DMS79 treated with DMSO at 0.1 percent for 48 hours (cell line): ENCODE results near the gene MYRIP.
"Not testable (repeated sequence)": the region's sequence is repeated elsewhere in the genome, so short reads cannot be mapped to it uniquely, and the experiment has no call there.

Experiments used
- DNase-seq: peaks from one replicate; lab custom pipeline; 2025; lab: John Stamatoyannopoulos, UW

The MYRIP gene

DNA sequence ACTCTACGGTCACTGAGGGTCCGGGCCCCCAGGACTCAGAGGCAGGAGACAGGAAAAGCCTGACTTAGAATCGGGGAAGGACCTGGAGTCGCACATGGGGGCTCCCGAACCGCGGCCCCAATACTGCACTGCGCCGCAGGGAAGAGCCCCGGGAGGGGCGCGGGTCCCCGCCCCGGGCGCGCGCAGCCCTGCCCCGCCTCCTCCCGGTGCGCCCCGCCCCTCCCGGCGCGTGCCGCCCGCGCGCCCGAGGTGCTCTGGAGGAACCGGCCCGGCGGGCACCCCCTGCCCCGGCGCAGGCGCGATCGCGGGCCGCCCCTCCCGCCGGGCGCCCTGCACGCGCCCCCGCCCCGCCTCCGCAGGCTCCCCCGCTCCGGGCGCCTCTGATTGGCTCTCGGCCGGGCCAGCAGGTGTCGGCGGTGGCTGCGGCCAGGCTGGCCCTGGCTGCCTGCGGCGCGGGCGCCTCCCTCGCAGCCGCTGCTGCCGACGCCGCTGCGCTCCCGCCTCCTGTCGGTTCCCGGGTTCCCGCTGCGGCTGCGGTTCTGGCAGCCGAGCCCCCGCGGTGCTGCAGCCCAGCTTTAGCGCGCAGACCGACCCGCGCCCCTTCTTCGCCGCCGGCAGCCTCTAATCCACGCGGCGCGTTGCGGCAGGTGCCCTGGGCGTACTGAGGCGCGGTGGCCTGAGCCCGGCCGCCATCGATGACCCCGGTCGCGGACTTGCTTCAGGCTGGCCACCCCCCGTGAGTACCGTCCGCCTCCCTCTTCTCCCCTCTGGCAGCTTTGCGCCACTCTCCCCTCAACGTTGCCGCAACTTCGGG lies at the start of gene MYRIP:
MYRIP (plus strand) TSS at position 429 of the 814 bp plus-strand sequence. CDS start 91,208 bp downstream, outside the sequence.
- DNase-seq: peak; percentile 39

DNA sequence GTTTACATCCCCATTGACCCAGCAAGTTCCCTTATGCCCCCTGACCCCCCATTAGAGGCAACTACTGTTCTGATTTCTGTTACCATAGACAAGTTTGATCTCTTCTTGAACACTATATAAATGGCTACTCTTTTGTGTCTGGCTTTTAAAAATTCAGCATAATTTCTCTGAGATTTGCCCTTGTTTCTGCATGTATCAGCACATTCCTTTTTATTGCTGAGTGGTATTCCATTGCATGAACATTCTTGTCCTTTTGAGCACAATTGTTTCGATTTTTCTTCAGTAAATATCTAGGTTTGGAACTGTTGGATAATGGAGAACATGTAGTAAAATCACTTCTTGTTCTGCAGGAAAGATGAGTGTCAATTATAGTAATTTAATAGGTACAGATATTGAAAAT lies 49.1 kb upstream of the MYRIP start:
- DNase-seq: no peak

DNA sequence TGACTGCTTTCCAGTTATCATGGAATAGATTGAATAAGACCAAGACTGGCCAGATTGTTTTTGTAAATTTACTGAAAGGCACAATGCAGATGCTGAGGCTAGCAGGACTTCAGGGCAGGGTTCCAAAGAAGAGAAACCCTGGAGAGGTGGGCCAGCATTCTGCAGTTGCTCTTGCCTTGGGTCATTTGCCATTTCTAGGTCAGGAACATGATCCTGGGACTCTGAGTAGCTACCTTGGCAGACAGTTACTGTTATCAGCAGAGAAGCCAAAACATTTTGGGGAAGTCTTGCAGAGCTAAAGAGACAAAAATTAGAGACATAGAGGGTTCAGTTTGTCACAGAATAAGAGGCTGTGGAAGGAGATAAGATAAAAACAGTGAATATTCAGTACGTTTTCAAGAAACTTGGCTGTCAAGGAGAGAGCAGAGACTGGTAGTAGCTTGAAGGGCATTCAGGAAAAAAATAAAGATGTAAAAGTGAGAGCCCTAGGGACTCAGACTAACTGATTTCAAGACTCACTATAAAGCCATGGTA lies 46.8 kb upstream of the MYRIP start:
- DNase-seq: no peak

DNA sequence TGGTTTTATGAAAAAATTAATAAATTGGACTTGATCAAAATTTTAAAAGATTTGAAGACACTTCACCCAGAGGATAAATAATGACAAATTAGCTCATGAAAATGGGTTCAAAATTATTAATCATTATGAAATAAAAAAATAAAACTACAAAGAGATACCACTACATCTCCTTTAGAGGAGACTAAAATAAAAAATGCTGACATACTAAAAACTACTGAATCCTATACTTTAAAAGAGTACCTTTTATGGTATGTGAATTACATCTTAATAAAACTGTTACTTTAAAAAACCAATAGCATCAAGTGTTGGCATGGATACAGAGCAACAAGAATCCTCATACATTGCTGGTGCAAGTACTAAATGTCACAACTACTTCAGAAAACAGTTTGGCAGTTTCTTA lies 46.0 kb upstream of the MYRIP start:
- DNase-seq: no peak

DNA sequence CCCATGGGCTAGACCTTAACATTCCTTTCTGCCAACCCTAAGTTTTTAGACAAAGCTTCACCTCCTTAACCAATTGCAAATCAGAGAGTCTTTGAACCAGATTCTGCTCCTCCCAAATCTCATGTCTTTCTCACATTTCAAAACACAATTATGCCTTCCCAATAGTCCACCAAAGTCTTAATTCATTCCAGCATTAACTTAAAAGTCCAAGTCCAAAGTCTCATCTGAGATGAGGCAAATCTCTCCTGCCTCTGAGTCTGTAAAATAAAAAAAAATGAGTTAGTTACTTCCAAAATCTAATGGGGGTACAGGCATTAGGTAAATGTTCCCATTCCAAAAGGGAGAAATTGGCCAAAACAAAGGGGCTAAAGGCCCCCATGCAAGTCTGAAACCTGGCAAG lies 43.8 kb upstream of the MYRIP start:
- DNase-seq: no peak

DNA sequence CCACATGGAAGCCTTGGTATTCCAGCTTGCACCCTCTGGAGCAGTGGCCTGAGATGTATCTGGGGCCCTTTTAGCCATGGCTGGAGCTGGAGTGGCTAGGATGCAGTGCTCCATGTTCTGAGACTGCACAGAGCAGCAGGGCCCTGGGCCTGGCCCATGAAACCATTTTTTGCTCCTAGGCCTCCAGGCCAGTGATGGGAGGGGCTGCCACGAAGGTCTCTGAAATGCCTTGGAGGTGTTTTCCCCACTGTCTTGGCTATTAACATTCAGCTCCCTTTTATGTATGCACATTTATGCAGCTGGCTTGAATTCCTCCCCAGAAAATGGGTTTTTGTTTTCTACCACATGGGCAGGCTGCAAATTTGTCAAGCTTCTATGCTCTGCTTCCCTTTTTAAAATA lies 43.0 kb upstream of the MYRIP start:
- DNase-seq: no peak

DNA sequence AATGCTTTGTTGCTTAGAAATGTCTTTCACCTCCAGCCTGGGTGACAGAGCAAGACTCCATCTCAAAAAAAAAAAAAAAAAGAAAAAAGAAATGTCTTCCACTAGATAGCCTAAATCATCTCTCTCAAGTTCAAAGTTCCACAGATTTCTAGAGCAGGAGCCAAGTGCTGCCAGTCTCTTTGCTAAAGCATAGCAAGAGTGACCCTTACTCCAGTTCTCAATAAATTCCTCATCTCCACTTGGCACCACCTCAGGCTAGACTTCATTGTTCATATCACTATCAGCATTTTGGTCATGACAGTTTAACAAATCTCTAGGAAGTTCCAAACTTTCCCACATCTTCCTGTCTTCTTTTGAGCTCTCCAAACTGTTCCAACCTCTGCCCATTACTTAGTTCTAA lies 42.5 kb upstream of the MYRIP start:
- not testable (repeated sequence) for DNase-seq

DNA sequence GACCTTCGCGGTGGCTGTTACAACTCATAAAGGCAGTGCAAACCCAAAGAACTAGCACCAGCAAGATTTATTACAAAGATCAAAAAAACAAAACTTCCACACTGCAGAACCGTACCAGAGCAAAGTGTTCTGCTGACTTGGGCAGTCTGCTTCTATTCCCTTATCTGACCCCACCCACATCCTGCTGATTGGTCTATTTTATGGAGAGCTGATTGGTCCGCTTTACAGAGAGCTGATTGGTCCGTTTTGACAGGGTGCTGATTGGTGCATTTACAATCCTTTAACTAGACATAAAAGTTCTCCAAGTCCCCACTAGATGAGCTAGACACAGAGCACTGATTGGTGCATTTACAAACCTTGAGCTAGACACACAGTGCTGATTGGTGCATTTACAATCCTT lies 31.2 kb upstream of the MYRIP start:
- DNase-seq: not testable (repeated sequence)

DNA sequence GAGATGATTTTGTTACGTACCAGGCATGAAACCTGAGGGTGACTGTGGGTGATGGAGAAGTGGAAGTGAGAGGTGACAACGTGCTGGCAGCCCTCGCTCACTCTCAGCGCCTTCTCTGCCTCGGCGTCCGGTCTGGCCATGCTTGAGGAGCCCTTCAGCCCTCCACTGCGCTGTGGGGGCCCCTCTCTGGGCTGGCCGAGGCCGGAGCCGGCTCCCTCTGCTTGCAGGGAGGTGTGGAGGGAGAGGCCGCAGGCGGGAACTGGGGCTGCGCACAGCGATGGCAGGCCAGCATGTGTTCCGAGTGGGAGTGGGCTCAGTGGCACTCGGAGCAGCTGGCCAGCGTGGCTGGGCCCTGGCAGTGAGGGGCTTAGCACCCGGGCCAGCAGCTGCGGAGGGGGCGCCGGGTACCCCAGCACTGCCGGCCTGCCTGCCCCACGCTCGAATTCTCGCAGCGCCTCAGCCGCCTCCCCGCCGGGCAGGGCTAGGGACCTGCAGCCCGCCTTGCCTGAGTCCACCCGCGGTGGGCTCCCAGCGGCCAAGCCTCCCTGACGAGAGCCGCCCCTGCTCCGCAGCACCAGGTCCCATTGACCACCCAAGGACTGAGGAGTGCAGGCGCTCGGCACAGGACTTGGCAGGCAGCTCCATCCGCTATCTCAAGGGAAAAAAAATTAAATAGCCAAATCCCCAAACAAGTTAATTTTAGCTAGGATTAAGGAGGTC lies 29.7 kb upstream of the MYRIP start:
- DNase-seq: no peak

DNA sequence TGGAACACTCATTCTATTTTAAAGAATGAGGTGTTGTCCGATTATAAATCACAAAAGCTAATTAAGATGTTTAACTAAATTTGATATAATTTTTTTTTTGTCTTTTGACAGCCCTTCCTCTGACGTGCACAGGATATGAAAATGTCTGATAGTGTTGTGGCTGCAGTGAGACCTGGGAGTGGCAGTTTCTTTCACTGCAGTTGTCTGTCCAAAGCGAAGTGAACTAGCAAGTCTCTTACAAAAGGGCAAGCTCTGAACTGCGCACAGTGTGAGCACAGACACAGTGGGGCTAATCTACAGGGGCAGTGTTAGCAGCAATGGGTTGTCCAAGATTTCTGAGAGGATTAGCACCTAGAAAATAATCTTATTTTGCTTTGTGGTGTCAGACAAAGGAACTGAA lies 29.1 kb upstream of the MYRIP start:
- no peak for DNase-seq

DNA sequence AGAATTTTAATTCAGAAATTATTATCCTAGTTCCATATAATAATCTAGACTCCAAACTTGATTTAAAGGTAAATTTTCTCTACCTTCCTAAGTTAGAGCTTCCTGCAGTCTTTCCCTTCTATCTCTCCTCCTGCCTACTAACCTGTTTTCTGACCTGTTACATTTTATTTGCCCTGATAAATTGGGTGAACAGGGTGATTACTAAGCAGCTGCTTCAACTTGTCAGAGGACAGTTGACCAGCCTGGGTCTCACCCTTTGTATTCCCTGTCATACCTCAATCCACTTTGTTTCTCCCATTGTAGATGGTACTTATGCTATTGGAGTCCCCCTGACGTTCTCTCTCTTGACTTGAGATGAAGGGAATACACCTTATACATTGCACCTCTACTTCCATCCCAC lies 28.4 kb upstream of the MYRIP start:
- DNase-seq: no peak

DNA sequence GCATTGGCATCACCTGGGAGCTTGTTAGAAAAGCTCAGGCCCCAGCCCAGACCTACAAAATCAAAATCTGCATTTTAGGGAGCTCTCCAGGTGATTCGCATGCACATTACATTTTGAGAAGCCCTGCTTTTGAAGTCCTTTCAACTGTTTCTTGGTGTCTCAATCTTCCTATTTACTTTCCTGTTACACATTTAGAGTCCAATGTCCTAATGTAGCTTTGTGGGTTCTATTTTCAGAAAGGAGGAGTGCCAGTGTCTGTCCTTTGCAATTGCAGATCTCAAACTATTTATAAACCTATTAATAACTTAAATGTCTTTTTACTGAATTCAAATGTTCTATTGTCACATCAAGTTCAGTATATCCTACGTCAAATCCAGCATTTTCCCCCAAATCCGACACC lies 27.8 kb upstream of the MYRIP start:
- no peak for DNase-seq

DNA sequence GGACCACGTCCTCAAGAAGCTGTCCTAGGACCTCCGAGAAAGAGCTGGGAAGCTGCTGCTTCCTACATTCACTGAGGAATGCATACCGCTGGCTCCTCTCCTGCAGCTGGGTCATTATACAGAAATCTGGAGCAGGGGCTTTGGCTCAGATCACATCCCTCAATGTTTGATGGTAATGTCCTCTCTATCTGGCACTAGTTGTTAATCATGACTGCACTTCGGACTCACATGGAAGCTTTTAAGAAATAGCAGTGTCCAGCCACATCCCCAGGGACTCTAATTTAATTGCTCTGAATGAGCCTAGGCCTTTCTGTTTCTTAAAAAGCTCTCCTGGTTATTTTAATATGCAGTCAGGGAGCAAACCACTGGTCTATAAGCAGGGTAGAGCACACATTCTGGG lies 25.7 kb upstream of the MYRIP start:
- no peak for DNase-seq

DNA sequence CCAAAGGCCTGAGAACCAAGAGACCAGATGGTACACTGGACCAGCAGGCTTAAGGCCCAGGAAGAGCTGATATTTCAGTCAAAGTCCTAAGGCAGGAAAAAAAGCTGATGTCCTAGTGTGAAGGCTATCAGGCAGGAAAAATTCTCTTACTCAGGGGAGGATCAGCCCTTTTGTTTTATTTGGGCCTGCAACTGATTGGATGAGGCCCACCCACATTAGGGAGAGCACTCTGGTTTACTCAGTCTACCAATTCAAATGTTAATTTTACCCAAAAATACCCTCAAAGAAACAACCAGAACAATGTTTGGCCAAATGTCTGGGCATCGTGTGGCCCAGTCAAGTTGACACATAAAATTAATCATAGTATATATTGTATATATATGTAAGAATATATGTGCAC lies 24.5 kb upstream of the MYRIP start:
- DNase-seq: no peak

DNA sequence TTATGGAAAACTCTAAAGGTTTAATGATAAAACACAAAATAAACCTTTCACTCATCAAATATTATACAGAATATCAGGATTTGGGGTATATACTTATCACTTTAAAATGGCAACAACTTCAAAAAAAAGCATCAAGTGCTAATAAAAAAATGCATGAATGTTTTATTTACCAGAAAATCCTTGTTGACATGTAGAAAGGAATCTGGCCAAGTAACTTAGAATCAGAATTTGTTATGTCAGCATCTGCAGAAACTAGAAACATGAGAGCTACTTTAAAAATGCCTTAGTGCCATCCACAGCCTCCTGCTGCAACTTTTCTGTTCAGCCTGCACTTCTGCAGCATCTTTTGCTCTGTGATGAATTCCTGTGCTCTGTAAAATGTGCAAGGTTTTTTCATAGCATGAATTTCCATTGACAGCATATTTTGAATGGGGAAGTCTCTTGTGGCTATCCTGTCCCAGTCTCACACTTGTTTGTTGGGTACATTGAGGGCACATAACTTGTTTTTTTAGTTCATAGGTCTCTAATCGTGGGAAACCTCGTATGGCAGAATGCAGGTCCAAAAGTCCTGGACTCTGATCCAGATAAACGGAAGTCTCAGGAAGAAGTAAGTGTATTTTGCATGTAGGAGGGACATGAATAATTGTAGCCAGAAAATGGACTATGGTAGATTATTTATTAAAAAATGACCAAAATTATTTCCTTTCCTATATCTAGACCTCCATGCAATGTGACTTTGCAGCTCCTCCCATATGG lies 21.1 kb upstream of the MYRIP start:
- no peak for DNase-seq

DNA sequence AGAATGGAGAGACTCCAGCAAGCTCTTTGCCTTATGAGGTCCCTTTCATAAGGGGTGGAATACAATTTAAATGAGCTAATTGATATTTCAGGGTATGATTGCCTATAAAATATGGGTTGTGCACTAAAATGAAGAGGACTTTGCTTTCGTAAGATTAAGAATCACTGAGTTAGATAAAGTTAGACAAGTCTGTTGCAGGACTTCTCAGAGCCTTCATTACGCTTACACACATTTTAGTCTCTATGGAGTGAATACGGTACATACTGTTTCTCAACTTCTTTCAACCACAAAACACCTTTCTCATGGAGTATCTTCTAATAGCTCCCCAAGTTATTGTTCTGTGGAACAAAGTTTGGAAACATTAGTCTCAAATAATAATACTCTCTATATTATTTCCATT lies 17.8 kb upstream of the MYRIP start:
- no peak for DNase-seq

DNA sequence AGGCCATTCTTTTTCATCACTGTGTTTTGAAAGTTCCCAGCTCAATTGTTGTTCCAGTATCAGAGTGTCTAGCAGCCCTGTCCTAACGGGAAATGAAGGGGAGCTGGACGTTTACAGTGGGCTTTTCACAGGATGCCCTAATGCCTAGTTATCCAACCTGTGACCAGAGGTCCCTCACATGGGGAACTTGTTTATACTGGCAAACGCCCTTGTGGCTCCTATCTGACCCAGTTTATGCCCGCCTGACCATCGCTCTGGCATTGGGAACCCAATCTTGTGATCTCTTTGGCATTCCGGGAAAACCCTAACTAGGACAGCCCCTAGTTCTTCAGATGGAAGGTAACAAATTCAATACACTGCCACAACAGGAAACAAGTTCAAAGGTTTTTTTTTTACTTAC lies 14.5 kb upstream of the MYRIP start:
- DNase-seq: no peak

DNA sequence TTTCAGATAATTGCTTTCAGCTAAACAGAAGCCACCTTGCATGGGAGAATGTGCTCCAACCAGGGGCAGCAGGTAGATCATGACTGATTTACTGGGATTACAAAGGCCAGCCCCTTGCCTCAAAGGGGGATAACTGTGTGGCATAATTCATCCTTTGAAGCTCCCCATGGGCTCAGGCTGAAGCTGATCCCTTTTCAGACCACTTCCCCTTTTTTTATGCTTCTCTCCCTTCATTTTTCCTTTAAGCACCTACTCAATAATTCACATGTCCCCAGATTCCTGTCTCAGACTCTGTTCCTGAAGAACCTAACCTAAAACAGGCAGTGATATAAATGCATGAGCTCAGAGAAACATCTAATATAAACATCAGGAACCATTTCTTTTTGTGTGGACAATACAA lies 8.2 kb upstream of the MYRIP start:
- DNase-seq: no peak

DNA sequence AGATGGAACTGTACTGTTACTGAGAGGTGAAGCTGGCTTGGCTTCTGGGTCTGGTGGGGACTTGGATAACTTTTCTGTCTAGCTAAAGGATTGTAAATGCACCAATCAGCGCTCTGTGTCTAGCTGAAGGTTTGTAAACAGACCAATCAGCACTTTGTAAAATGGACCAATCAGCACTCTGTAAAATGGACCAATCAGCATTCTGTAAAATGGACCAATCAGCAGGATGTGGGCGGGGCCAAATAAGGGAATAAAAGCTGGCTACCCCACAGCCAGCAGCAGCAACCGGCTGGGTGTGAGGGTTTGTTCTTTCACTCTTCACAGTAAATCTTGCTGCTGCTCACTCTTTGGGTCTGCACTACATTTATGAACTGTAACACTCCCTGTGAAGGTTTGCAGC lies 6.9 kb upstream of the MYRIP start:
- not testable (repeated sequence) for DNase-seq

DNA sequence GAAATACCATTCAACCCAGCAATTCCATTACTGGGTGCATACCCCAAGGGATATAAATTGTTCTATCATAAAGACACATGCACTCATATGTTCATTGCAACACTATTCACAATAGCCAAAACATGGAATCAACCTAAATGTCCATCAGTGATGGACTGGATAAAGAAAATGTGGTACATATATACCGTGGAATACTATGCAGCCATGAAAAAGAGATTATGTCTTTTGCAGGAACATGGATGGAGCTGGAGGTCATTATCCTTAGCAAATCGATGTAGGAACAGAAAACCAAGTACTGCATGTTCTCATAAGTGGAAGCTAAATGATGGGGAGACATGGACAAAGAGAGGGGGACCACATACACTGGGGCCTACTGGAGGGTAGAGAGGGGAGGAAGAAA lies 5.5 kb upstream of the MYRIP start:
- DNase-seq: no peak

DNA sequence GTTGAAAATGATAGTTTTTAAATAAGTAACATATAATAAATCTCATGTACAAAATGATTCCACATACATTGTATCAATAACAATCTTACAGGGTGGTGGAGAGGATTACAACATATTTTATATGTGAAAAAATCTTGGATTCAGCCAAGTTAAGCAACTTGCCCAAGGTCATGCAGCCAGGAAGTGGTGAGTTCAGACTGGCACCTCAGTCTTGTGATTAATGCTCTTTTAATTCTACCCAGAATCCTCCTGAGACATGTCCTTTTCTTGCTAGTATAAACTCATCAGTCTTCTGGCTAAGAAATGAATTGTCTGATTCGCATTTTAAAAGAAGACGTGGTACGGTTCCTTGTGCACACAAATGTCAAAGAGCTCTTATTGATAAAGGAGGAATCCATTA lies 4.5 kb upstream of the MYRIP start:
- DNase-seq: no peak

DNA sequence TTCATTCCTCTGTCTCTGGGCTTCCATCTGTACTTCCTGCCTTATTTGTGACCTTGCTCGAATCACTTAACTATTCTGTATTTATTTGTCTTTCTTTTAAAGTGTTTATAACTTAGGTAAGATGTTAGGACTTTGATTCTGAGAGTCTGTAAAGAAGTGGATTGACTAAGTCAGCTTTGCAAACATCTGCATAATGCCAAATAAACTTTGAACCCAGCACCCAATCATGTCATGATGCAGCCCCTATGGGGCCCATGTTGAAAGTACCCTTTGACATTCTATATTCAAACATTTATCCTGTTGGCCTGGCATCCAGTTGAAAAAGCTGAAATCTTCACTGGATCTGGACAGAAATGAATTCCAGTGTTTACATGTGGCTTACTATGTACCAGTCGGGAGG lies 3.8 kb upstream of the MYRIP start:
- no peak for DNase-seq

DNA sequence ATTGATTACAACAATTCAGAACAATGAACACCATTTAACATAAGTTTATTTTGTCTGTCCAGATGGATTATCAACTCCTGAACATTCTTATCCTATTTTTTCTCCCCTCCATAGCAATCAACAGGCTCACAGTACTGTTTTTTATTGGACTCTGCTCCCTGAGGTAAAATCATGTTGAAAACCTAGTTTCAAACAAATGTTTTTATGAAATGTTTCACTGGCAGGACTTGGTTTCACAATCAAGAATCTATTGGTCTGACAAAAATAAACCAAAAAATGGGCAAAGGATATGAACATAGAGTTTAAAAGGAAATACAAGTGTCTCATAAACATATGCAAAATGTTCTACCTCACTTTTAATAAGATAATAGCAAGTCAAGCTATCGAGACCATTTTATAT lies 2.6 kb upstream of the MYRIP start:
- DNase-seq: no peak
